Measurements from ENCODE around the gene NXN. TPM values are rescaled to one million over a fixed set of nuclear protein-coding genes. Genes with fewer than 3 reads are reported as not detected.

NXN gene
- total RNA-seq, result 41.6 and 60.6 TPM in 2 replicates

DNA sequence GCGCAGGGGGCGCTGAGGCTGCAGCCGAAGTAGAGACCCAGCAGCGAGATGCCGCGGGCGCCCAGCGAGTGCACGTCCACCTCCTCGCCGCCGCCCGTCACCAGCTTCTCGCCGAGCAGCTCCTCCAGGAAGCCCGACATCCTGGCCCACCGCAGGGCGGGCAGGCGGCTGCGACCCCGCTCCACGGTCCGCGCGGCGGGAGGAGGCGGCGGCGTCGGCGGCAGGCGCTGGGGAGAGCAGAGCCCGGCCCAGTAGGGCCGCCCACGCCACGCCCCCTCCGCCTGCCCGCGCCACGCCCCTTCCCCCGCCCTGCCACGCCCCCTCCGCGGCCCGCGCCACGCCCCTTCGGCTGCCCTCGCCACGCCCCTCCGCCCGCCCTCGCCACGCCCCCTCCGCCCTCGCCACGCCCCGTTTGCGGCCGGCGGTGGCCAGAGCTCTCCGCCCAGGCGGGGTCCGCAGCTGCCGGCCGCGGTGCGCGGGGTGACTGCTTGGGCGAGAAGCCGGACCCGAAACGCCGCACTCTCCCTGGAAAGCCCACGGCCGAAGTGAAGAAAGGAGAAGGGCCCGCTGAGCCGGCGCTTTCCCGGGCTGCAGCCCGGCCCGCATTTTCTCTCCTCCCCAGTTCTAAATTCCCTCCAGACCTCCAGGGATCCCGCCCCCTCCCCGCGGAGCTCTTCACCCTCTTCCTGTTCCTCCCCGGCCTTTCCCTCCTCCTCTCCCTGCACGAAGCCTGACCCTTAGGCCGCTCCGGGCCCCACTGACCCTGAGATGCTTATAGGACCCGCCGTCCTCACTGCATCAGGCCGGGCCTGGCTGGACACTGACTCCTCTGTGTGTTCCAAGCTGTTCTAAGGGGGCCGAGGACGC lies at the start of gene NXN:
Gene NXN, minus strand, starts transcription at position 238 of the 867 bp plus-strand sequence.

DNA sequence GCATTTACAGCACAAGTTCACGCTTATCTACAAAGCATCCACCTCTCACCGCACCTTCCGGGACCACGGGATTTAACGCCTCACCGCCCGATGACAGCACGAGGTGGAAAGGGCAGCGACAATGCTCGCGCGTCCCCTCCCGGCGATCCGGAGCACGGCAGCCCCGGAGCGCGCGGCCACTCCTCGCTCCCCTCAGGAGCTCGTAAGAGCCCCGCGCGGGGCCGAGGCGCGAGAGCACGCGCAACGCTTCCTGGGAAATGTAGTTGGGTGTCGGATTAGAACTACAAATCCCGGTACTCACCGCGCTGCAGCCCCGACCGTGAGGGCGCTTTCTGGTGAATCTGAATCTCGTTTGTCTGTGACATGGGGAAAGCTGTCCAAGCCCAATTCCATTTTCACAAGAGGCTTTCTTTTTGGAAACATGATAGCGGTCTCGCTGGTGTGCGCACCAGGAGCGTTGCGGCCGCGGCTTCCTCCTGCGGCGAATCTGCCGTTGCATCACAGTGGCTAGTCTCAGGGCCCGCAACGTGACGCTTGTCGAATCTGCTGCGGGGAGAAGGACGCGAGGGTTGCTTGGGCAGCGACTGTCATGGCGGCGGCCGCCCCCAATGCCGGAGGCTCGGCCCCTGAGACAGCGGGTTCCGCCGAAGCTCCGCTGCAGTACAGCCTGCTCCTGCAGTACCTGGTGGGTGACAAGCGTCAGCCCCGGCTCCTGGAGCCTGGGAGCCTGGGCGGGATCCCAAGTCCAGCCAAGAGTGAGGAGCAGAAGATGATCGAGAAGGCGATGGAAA lies 17.2 kb upstream of the NXN start, which contains the start of gene TIMM22:
Gene TIMM22, plus strand, starts transcription at position 576 of the 791 bp plus-strand sequence. Its CDS starts 14 bp downstream, at position 590.

DNA sequence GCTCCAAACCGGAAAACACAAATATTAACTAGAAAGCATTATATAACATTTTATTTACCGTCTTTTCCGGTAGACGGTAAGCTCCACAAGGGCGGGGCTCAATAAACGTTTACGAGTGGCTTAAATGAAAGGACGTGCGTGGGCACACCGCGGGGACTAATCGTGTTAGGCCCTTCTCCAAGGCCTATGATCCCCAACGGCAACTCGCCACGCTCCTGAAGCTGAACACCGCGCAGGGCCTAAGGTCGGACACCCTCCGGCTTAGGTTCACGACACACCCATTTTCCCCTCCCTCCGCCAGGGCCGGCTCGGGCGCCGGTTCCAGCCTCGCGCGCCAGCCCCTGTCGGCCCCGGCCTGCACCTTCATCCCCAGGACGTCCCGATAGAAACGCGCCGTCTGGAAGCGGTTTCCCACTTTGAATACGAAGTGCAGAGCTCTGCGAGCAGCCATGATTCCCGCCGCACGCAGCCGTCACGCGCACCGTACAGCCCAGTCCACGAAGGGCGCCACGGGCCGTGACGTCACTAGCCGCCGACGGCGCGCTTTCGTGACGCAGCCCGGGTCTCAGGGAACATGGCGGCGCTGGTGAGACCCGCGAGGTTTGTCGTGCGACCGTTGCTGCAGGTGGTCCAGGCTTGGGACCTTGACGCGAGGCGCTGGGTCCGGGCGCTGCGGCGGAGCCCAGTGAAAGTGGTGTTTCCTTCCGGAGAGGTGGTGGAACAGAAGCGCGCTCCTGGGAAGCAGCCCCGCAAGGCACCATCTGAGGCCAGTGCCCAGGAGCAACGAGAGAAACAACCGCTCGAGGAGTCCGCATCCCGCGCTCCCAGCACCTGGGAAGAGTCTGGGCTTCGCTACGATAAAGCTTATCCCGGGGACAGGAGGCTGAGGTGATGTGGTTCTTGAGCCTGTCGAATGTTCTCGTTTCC lies 197.5 kb downstream of the NXN start, which contains the start of the genes GLOD4 and MRM3:
Gene GLOD4, minus strand, starts transcription at position 476 of the 927 bp plus-strand sequence. Its CDS starts 25 bp downstream, at position 451.
Gene MRM3, plus strand, starts transcription at position 549 of the 927 bp plus-strand sequence. Its CDS starts 26 bp downstream, at position 575.

DNA sequence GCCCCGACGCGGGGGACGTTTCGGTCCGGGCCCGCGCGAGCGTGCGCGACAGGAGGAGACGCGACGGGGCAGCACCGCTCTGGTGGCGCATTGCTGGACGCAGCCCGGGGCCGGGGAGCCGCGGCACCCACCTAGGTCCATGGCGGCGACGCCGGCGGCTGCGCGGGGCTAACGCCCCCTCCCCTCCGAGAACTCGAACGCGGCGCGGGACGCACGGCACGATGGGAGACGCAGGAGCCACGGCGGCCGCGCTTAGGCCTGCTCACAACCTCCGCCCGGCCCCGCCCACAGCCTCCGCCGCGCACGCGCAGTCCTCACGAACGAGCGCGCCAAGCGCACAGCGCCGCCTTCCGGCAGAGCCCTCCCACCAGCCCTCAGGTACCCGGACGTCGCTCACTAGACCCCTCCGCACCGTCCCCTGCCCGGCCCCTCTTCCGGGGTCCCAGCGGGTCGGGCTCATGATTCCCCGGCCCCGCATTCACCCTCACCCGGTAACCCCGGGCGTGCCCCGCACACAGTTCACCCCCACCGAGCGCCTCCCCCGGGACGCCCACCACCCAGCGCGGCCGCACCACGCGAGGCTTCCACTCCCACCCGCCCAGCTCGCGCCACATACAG lies 227.5 kb downstream of the NXN start, which contains the start of gene GEMIN4:
Gene GEMIN4, minus strand, starts transcription at position 263 of the 618 bp plus-strand sequence. Its CDS starts 122 bp downstream, at position 141.

Small RNAs within 50 kb of the gene (small RNA-seq; reads per million reads assigned to genes)
- 0.11 reads per million for gene MIR3183

Other genes starting within 250 kb of the NXN start
- 20.3 and 23.1 TPM in 2 replicates for gene TLCD3A, start 247.2 kb downstream of the NXN start, total RNA-seq
- 10.2 and 12.4 TPM in 2 replicates for gene GEMIN4, start 227.5 kb downstream of the NXN start, total RNA-seq
- 43.6 and 48.1 TPM in 2 replicates for gene GLOD4, start 197.5 kb downstream of the NXN start, total RNA-seq
- 11.6 and 13.9 TPM in 2 replicates for gene MRM3, start 197.4 kb downstream of the NXN start, total RNA-seq
- 12.5 and 13.3 TPM in 2 replicates for gene TIMM22, start 17.4 kb upstream of the NXN start, total RNA-seq
- gene ABR, start 200.2 kb upstream of the NXN start, total RNA-seq, result 76.3 and 92.6 TPM in 2 replicates

Data from articular chondrocyte of knee joint (primary cell).